HG02840 (cell line): Measurements from ENCODE around the gene MS4A6A.
"Not testable (repeated sequence)": the region's sequence is repeated elsewhere in the genome, so short reads cannot be mapped to it uniquely, and the experiment has no call there.

Experiments used
- ATAC-seq: cut with Tn5 transposase; IDR thresholded peaks from one replicate; pipeline ENCODE4 v1.9.1; 2021; ENCODE audit warnings: mild to moderate bottlenecking, moderate library complexity, moderate number of reproducible peaks; ENCODE audit not compliant: unreplicated experiment, low FRiP score

Gene MS4A6A

GRCh38 chr11:60184824-60185511 lies 2.1 kb upstream of the MS4A6A start:
- no peak for ATAC-seq

GRCh38 chr11:60183591-60184205 lies 815 bp upstream of the MS4A6A start:
- ATAC-seq: no peak

GRCh38 chr11:60175860-60176275 lies 7.0 kb downstream of the MS4A6A start:
- no peak for ATAC-seq

- ATAC-seq: no peak
These were observed 10.9 kb downstream of the MS4A6A start for GRCh38 chr11:60172011-60172410.

GRCh38 chr11:60170566-60170965 lies 12.3 kb downstream of the MS4A6A start:
- no peak for ATAC-seq

- ATAC-seq: no peak
These were observed 13.5 kb downstream of the MS4A6A start for GRCh38 chr11:60169264-60169915.

GRCh38 chr11:60168306-60168705 lies 14.6 kb downstream of the MS4A6A start:
- no peak for ATAC-seq

- ATAC-seq: no peak
These were observed 16.9 kb downstream of the MS4A6A start for GRCh38 chr11:60165951-60166350.

- ATAC-seq: no peak
These were observed 17.3 kb downstream of the MS4A6A start for GRCh38 chr11:60165538-60165937.

GRCh38 chr11:60164550-60165075 lies 18.3 kb downstream of the MS4A6A start:
- no peak for ATAC-seq

GRCh38 chr11:60161766-60162165 lies 21.1 kb downstream of the MS4A6A start:
- no peak for ATAC-seq

- no peak for ATAC-seq
These were observed 21.8 kb downstream of the MS4A6A start for GRCh38 chr11:60161107-60161506.

- ATAC-seq: no peak
These were observed 23.0 kb downstream of the MS4A6A start for GRCh38 chr11:60159868-60160267.

- no peak for ATAC-seq
These were observed 23.6 kb downstream of the MS4A6A start for GRCh38 chr11:60159284-60159683.

- ATAC-seq: no peak
These were observed 24.2 kb downstream of the MS4A6A start for GRCh38 chr11:60158636-60159035.

- no peak for ATAC-seq
These were observed 27.0 kb downstream of the MS4A6A start for GRCh38 chr11:60155931-60156330.

- not testable (repeated sequence) for ATAC-seq
These were observed 30.2 kb downstream of the MS4A6A start for GRCh38 chr11:60152727-60153126.

- ATAC-seq: no peak
These were observed 32.6 kb downstream of the MS4A6A start for GRCh38 chr11:60150279-60150678.

- ATAC-seq: no peak
These were observed 37.2 kb downstream of the MS4A6A start for GRCh38 chr11:60145677-60146076.

GRCh38 chr11:60143768-60144167 lies 39.1 kb downstream of the MS4A6A start:
- no peak for ATAC-seq

- ATAC-seq: no peak
These were observed 49.0 kb downstream of the MS4A6A start for GRCh38 chr11:60133917-60134316.
